Neural progenitor cell (in vitro differentiated cells): ENCODE data around the gene SLC35B1.

Experiments
- CTCF ChIP-seq: fragments of 200-600 bp; sonication (generic); IDR thresholded peaks from 2 replicates; pipeline ENCODE4 v1.5.1; 2017; ENCODE audit warnings: antibody characterized with exemption, mild to moderate bottlenecking
- EZH2 ChIP-seq: fragments of 200-600 bp; sonication (generic); IDR thresholded peaks from 2 replicates; pipeline ENCODE4 v1.6.1; 2017; ENCODE audit warnings: antibody characterized with exemption, mild to moderate bottlenecking, moderate library complexity

- TF ChIP-seq CTCF: no peak
- TF ChIP-seq EZH2: no peak
Measured at GRCh38 chr17:49748223-49748622, 40.5 kb upstream of the SLC35B1 start.
